ENCODE results near the gene UGT1A8.
"Not testable (repeated sequence)": the region's sequence is repeated elsewhere in the genome, so short reads cannot be mapped to it uniquely, and the experiment has no call there.

Gene UGT1A8

DNA sequence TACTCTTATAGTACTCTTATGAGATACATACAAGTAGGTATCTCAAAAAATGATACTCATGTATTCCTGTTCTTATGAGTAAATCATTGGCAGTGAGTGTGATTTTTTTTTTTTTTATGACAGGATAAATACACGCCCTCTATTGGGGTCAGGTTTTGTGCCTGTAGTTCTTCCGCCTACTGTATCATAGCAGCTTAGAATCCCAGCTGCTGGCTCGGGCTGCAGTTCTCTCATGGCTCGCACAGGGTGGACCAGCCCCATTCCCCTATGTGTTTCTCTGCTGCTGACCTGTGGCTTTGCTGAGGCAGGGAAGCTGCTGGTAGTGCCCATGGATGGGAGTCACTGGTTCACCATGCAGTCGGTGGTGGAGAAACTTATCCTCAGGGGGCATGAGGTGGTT lies at the start of gene UGT1A8:
UGT1A8 (plus strand) TSS at position 158 of the 400 bp plus-strand sequence; CDS start at position 233, 75 bp downstream.
- not testable (repeated sequence) for H3K4me3 ChIP-seq (replicated peaks in 1 of 2; ENCODE audit: low read depth in 2 of 2, low read length in 2 of 2); DNase-seq (ENCODE audit: low read depth in 2 of 2)

DNA sequence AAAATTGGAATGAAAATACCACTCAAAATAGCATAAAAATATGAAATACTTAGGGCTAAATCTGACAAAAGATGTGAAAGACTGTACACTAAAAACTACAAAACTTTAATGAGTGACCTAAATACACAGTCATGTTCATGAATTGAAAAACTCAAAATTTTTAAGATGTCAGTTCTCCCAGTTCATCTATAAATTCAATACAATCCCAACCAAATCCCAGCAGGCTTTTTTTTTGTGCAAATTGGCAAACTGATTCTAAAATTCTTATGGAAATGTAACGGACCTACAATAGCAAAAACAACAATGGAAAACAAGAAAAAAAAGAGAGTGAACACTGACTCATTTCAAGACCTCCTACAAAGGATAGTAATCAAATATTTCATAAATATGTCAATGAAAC lies 46.4 kb upstream of the UGT1A8 start:
- TF ChIP-seq, protein P1, sequence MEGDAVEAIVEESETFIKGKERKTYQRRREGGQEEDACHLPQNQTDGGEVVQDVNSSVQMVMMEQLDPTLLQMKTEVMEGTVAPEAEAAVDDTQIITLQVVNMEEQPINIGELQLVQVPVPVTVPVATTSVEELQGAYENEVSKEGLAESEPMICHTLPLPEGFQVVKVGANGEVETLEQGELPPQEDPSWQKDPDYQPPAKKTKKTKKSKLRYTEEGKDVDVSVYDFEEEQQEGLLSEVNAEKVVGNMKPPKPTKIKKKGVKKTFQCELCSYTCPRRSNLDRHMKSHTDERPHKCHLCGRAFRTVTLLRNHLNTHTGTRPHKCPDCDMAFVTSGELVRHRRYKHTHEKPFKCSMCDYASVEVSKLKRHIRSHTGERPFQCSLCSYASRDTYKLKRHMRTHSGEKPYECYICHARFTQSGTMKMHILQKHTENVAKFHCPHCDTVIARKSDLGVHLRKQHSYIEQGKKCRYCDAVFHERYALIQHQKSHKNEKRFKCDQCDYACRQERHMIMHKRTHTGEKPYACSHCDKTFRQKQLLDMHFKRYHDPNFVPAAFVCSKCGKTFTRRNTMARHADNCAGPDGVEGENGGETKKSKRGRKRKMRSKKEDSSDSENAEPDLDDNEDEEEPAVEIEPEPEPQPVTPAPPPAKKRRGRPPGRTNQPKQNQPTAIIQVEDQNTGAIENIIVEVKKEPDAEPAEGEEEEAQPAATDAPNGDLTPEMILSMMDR (IDR thresholded peaks at IDR 0.05; ENCODE audit: low read depth, low read length) = no peak

DNA sequence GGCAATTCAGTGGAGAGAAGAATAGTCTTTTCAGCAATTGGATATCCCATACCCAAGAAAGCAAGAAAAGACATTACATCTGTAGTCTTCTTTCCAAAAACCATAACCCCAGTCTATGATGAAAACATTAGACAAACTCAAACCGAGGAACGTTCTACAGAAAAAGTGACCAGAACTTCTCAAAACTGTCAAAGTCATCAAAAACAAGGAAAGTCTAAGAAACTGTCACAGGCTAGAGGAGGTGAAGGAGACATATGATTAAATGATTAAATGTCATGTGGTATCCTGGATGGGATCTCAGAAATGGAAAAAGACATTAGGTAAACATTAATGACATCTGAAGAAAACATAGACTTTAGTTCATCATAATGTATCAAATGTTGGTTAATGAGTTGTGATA lies 46.0 kb upstream of the UGT1A8 start:
- TF ChIP-seq, protein P1 (IDR thresholded peaks at IDR 0.05; ENCODE audit: low read depth, low read length) = no peak
- DNase-seq (ENCODE audit: low read depth in 2 of 2) = no peak
- H3K4me3 ChIP-seq (replicated peaks in 1 of 2; ENCODE audit: low read depth in 2 of 2, low read length in 2 of 2) = no peak overlapping the region

More for the DNA sequence above, 46.4 kb upstream of the UGT1A8 start:
- no peak overlapping the region for H3K4me3 ChIP-seq (replicated peaks in 1 of 2; ENCODE audit: low read depth in 2 of 2, low read length in 2 of 2)
- no peak for DNase-seq (ENCODE audit: low read depth in 2 of 2)

DNA sequence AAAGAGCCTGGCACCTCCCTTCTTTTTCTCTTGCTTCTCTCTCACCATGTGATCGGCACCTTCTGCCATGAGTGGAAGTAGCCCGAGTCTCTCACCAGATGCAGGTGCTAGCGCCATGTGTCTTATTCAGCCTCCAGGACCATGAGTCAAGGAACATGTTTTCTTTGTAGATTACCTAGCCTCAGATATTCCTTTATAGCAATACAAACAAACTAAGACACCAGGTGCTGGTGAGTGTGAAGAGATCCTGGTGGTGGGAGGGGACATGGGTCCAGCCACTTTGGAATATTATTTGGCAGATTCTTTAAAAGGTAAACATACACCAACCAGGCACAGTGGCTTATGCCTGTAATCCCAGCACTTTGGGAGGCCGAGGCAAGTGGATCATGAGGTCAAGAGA lies 45.0 kb upstream of the UGT1A8 start:
- H3K4me3 ChIP-seq (replicated peaks in 1 of 2; ENCODE audit: low read depth in 2 of 2, low read length in 2 of 2) = no peak overlapping the region
- DNase-seq (ENCODE audit: low read depth in 2 of 2) = no peak
- TF ChIP-seq, protein P1 (IDR thresholded peaks at IDR 0.05; ENCODE audit: low read depth, low read length) = no peak

DNA sequence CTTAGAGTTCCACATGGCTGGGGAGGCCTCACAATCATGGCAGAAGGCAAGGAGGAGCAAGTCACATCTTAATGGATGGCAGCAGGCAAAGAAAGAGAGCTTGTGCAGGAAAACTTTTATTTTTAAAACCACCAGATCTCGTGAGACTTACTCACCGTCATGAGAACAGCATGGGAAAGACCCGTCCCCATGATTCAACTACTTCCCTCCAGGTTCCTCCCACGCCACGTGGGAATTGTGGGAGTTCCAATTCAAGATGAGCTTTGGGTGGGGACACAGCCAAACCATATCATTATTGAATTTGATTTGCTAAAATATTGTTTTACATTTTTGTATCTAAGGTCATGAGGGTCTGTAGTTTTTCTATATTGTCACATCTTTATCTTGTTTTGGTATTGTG lies 40.1 kb upstream of the UGT1A8 start:
- DNase-seq (ENCODE audit: low read depth in 2 of 2) = peak in 1 of 2 donors; percentile 9
- H3K4me3 ChIP-seq (replicated peaks in 1 of 2; ENCODE audit: low read depth in 2 of 2, low read length in 2 of 2) = not testable (repeated sequence)

GRCh38 chr2:233583217-233583965 lies 34.0 kb upstream of the UGT1A8 start:
- not testable (repeated sequence) for DNase-seq (ENCODE audit: low read depth in 2 of 2); H3K4me3 ChIP-seq (replicated peaks in 1 of 2; ENCODE audit: low read depth in 2 of 2, low read length in 2 of 2)

DNA sequence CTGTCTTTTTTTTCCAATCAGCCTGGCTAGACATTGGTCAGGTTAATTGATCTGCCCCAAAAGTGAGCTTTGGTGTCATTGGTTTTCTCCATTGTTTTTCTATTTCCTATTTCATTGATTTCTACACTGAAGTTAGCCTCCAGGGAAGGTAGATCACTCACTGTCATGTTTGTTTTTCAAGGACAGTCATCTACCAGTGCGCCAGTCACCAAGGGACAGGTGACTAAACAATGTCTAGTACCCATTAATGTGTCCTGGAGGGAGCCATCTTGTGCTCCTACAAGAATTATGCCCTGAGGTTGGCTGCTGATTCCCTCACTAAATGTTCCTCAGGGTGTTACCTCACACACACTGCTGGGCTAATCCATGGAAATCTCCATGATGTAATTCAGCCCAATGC lies 33.2 kb upstream of the UGT1A8 start:
- DNase-seq (ENCODE audit: low read depth in 2 of 2) = no peak
- TF ChIP-seq, protein P1 (IDR thresholded peaks at IDR 0.05; ENCODE audit: low read depth, low read length) = no peak
- H3K4me3 ChIP-seq (replicated peaks in 1 of 2; ENCODE audit: low read depth in 2 of 2, low read length in 2 of 2) = no peak overlapping the region

- TF ChIP-seq, protein P1 (IDR thresholded peaks at IDR 0.05; ENCODE audit: low read depth, low read length) = no peak
- H3K4me3 ChIP-seq (replicated peaks in 1 of 2; ENCODE audit: low read depth in 2 of 2, low read length in 2 of 2) = no peak overlapping the region
- DNase-seq (ENCODE audit: low read depth in 2 of 2) = no peak
Measured at GRCh38 chr2:233588400-233588799, 29.0 kb upstream of the UGT1A8 start.

DNA sequence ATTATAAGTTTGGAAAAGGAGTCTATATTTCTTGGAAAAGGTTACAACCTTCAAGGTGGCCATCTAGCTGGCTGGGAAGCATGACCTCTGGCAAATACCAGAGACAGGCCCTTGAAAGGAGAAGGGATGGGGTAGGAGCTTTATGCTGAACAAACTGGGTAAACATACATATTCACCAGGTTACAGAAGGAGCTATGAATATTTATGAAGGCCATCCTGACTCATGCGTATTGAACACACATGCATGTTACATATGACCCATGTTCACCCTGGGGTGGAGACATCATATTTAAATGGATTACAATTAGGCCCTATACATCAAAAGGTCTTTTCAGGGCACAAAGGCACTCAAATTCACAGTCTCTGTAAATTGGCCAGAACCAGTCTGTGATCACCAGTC lies 24.7 kb upstream of the UGT1A8 start:
- H3K4me3 ChIP-seq (replicated peaks in 1 of 2; ENCODE audit: low read depth in 2 of 2, low read length in 2 of 2); DNase-seq (ENCODE audit: low read depth in 2 of 2): not testable (repeated sequence)

Data from cardiac fibroblast (primary cell).